SK-N-SH treated with all-trans-retinoic acid at 6 μM for 48 hours (cell line): Measurements from ENCODE around the gene PTPN6.

Experiments
- ATAC-seq: fragments of 200-7000 bp; cut with Tn5 transposase; 3 replicates; pipeline ENCODE4 v1.9.1; 2020; ENCODE audit warnings: mild to moderate bottlenecking, moderate library complexity
- ARNTL ChIP-seq: fragments of 450-650 bp; formaldehyde crosslinking; IDR thresholded peaks from 2 replicates; pipeline ENCODE4 v1.5.0; 2020; ENCODE audit warnings: low read depth, mild to moderate bottlenecking, moderate library complexity, borderline replicate concordance
- BACH2 ChIP-seq: fragments of 250-450 bp; sonication (Bioruptor Pico); IDR thresholded peaks from 2 replicates; pipeline ENCODE4 v1.9.0; 2021; ENCODE audit warnings: mild to moderate bottlenecking, borderline replicate concordance
- CREB5 ChIP-seq: fragments of 250-450 bp; sonication (Bioruptor Pico); IDR thresholded peaks from 2 replicates; pipeline ENCODE4 v1.5.1; 2020; ENCODE audit warnings: low read depth, mild to moderate bottlenecking, moderate library complexity
- CSDC2 ChIP-seq: fragments of 250-450 bp; sonication (Bioruptor Pico); IDR thresholded peaks from 2 replicates; pipeline ENCODE4 v1.5.0; 2020; ENCODE audit warnings: mild to moderate bottlenecking, moderate library complexity
- ESRRG ChIP-seq: fragments of 250-450 bp; sonication (Bioruptor Pico); IDR thresholded peaks from 2 replicates; pipeline ENCODE4 v1.6.1; 2021; ENCODE audit warnings: mild to moderate bottlenecking
- GLIS3 ChIP-seq: fragments of 250-450 bp; sonication (Bioruptor Pico); IDR thresholded peaks from 2 replicates; pipeline ENCODE4 v1.5.0; 2020; ENCODE audit warnings: mild to moderate bottlenecking, moderate library complexity
- ISL1 ChIP-seq: fragments of 250-450 bp; sonication (Bioruptor Pico); IDR thresholded peaks from 2 replicates; pipeline ENCODE4 v2.1.2; 2022; ENCODE audit warnings: mild to moderate bottlenecking, moderate library complexity
- OSR1 ChIP-seq: fragments of 250-450 bp; sonication (Bioruptor Pico); IDR thresholded peaks from 2 replicates; pipeline ENCODE4 v1.8.0; 2022; ENCODE audit warnings: moderate library complexity, mild to moderate bottlenecking, inconsistent platforms
- PATZ1 ChIP-seq: fragments of 250-450 bp; sonication (Bioruptor Pico); IDR thresholded peaks from 2 replicates; pipeline ENCODE4 v1.8.0; 2020; ENCODE audit warnings: mild to moderate bottlenecking, moderate library complexity, borderline replicate concordance
- POU6F1 ChIP-seq: fragments of 250-450 bp; sonication (Bioruptor Pico); IDR thresholded peaks from 2 replicates; pipeline ENCODE4 v1.8.0; 2021; ENCODE audit warnings: low read depth, mild to moderate bottlenecking, moderate library complexity, borderline replicate concordance
- PPARA ChIP-seq: fragments of 250-450 bp; sonication (Bioruptor Pico); IDR thresholded peaks from 2 replicates; pipeline ENCODE4 v1.5.0; 2020; ENCODE audit warnings: mild to moderate bottlenecking, borderline replicate concordance
- RARB ChIP-seq: fragments of 250-450 bp; sonication (Bioruptor Pico); IDR thresholded peaks from 2 replicates; pipeline ENCODE4 v1.8.0; 2021; ENCODE audit warnings: mild to moderate bottlenecking, moderate library complexity
- SNAI2 ChIP-seq: fragments of 250-450 bp; sonication (Bioruptor Pico); IDR thresholded peaks from 2 replicates; pipeline ENCODE4 v1.5.0; 2020; ENCODE audit warnings: mild to moderate bottlenecking, moderate library complexity
- TCF4 ChIP-seq: fragments of 250-450 bp; sonication (Bioruptor Pico); IDR thresholded peaks from 2 replicates; pipeline ENCODE4 v1.8.0; 2021; ENCODE audit warnings: mild to moderate bottlenecking, moderate library complexity, borderline replicate concordance
- TOX ChIP-seq: fragments of 250-450 bp; sonication (Bioruptor Pico); IDR thresholded peaks from 2 replicates; pipeline ENCODE4 v1.8.0; 2021; ENCODE audit warnings: mild to moderate bottlenecking, moderate library complexity, borderline replicate concordance
- TSHZ2 ChIP-seq: fragments of 250-450 bp; sonication (Bioruptor Pico); IDR thresholded peaks from 2 replicates; pipeline ENCODE4 v1.5.0; 2020; ENCODE audit warnings: mild to moderate bottlenecking, moderate library complexity
- ZC3H10 ChIP-seq: fragments of 250-450 bp; sonication (Bioruptor Pico); IDR thresholded peaks from 2 replicates; pipeline ENCODE4 v1.5.1; 2021; ENCODE audit warnings: mild to moderate bottlenecking, moderate library complexity
- ZFP3 ChIP-seq: fragments of 250-450 bp; sonication (Bioruptor Pico); IDR thresholded peaks from 2 replicates; pipeline ENCODE4 v1.5.0; 2020; ENCODE audit warnings: mild to moderate bottlenecking, moderate library complexity
- ZFP30 ChIP-seq: fragments of 450-650 bp; formaldehyde crosslinking; IDR thresholded peaks from 2 replicates; pipeline ENCODE4 v1.5.0; 2022; ENCODE audit warnings: mild to moderate bottlenecking, moderate library complexity
- ZNF565 ChIP-seq: fragments of 450-650 bp; formaldehyde crosslinking; conservative IDR thresholded peaks from 2 replicates; pipeline ENCODE4 v1.5.0; 2020; ENCODE audit warnings: low read depth, mild to moderate bottlenecking, moderate library complexity
- ZNF70 ChIP-seq: fragments of 450-650 bp; formaldehyde crosslinking; IDR thresholded peaks from 2 replicates; pipeline ENCODE4 v1.5.0; 2020; ENCODE audit warnings: mild to moderate bottlenecking, moderate library complexity
- ZNF8 ChIP-seq: fragments of 450-650 bp; formaldehyde crosslinking; IDR thresholded peaks from 2 replicates; pipeline ENCODE4 v1.5.0; 2020; ENCODE audit warnings: mild to moderate bottlenecking, moderate library complexity

The PTPN6 gene

GRCh38 chr12:6938353-6939190 is 12.6 kb upstream of the PTPN6 start (continued):
- TF ChIP-seq PATZ1 (CRISPR knock-in tag) (no peak), CREB5 (CRISPR knock-in tag) (no peak), OSR1 (CRISPR knock-in tag) (no peak), ZNF70 (CRISPR knock-in tag) (no peak)

- no peak for TF ChIP-seq GLIS3 (CRISPR knock-in tag)
- no peak for TF ChIP-seq ZC3H10 (CRISPR knock-in tag)
- no peak for TF ChIP-seq ZNF565 (CRISPR knock-in tag)
- TF ChIP-seq OSR1 (CRISPR knock-in tag) = no peak
- no peak for TF ChIP-seq ARNTL
- TF ChIP-seq TOX (CRISPR knock-in tag) = no peak
- no peak for TF ChIP-seq ZNF70 (CRISPR knock-in tag)
- TF ChIP-seq ZFP30 (CRISPR knock-in tag) = no peak
- TF ChIP-seq TCF4 (CRISPR knock-in tag) = no peak
- no peak for TF ChIP-seq ESRRG
- no peak for TF ChIP-seq PPARA (CRISPR knock-in tag)
- TF ChIP-seq ISL1 = no peak
- TF ChIP-seq CSDC2 (CRISPR knock-in tag) = no peak
- TF ChIP-seq ZFP3 (CRISPR knock-in tag) = no peak
- ATAC-seq = no peak
These were observed 12.0 kb upstream of the PTPN6 start for GRCh38 chr12:6939191-6939540.

- ATAC-seq = no peak
- TF ChIP-seq TOX (CRISPR knock-in tag) (no peak), ZFP30 (CRISPR knock-in tag) (no peak), TCF4 (CRISPR knock-in tag) (no peak)
These were observed 9.9 kb upstream of the PTPN6 start for GRCh38 chr12:6941267-6941666.

- no peak for ATAC-seq
- no peak for TF ChIP-seq PPARA (CRISPR knock-in tag)
- no peak for TF ChIP-seq SNAI2 (CRISPR knock-in tag)
- no peak for TF ChIP-seq RARB (CRISPR knock-in tag)
These were observed 9.4 kb upstream of the PTPN6 start for GRCh38 chr12:6941782-6942181.

GRCh38 chr12:6942331-6942665 is 8.9 kb upstream of the PTPN6 start:
- ATAC-seq = no peak
- TF ChIP-seq RARB (CRISPR knock-in tag) (no peak), ISL1 (no peak), ZC3H10 (CRISPR knock-in tag) (no peak), PATZ1 (CRISPR knock-in tag) (no peak), POU6F1 (no peak), SNAI2 (CRISPR knock-in tag) (no peak), TCF4 (CRISPR knock-in tag) (no peak), BACH2 (no peak), ZNF70 (CRISPR knock-in tag) (no peak), ZNF565 (CRISPR knock-in tag) (no peak), CREB5 (CRISPR knock-in tag) (no peak), CSDC2 (CRISPR knock-in tag) (no peak), ARNTL (no peak), PPARA (CRISPR knock-in tag) (no peak), ZNF8 (no peak), TSHZ2 (no peak), ESRRG (no peak), ZFP3 (CRISPR knock-in tag) (no peak), ZFP30 (CRISPR knock-in tag) (no peak), TOX (CRISPR knock-in tag) (no peak)
